Right atrium auricular region (tissue), 2 donors: Measurements from ENCODE around the gene CHRNB1. TPM values are rescaled to one million over a fixed set of nuclear protein-coding genes. Genes with fewer than 3 reads are reported as not detected.
A peak's percentile ranks its signal among the peaks of the same experiment; 100 is the strongest.

ENCODE experiments used
- DNase-seq: peaks from one replicate; pipeline ENCODE4 v3.0.0-alpha.2; 2019; ENCODE audit warnings: low spot score
- H3K27ac ChIP-seq, 2 donors: fragments of 200-600 bp; sonication (generic); 1 replicate in 1 of 2; 2 replicates in 1 of 2; pipeline ENCODE4 v1.5.1; 2016 to 2019
- H3K27me3 ChIP-seq, 2 donors: fragments of 200-600 bp; sonication (generic); one replicate each; pipeline versions ENCODE4 v1.5.1 to v1.6.0; 2017 to 2019
- H3K36me3 ChIP-seq: fragments of 200-600 bp; sonication (generic); one replicate; pipeline ENCODE4 v1.5.1; 2016
- H3K4me1 ChIP-seq, 2 donors: fragments of 200-600 bp; sonication (generic); one replicate each; pipeline versions ENCODE4 v1.5.1 to v1.6.0; 2017 to 2019
- H3K4me3 ChIP-seq, 2 donors: fragments of 200-600 bp; sonication (generic); 1 replicate in 1 of 2; 2 replicates in 1 of 2; pipeline ENCODE4 v1.5.1; 2017 to 2019; ENCODE audit warnings: mild to moderate bottlenecking in 1 of 2, moderate library complexity in 1 of 2
- H3K9me3 ChIP-seq, 2 donors: fragments of 200-600 bp; sonication (generic); one replicate each; pipeline ENCODE4 v1.5.1; 2019
- total RNA-seq, 2 donors: library from RNA; depleted of rRNA; stranded (reverse); fragments of >200 nt; gene quantifications; one replicate each; pipeline ENCODE4 v1.1.0, GENCODE V29; 2016
- TF ChIP-seq, protein P1 (sequence below), 2 donors: fragments of 200-600 bp; sonication (generic); IDR thresholded peaks; one replicate each; pipeline ENCODE4 v1.5.1; 2019; ENCODE audit warnings: antibody characterized with exemption in 2 of 2

The CHRNB1 gene
- total RNA-seq, 2 donors from 2014 or later = 15.8 to 19.0 TPM

DNA sequence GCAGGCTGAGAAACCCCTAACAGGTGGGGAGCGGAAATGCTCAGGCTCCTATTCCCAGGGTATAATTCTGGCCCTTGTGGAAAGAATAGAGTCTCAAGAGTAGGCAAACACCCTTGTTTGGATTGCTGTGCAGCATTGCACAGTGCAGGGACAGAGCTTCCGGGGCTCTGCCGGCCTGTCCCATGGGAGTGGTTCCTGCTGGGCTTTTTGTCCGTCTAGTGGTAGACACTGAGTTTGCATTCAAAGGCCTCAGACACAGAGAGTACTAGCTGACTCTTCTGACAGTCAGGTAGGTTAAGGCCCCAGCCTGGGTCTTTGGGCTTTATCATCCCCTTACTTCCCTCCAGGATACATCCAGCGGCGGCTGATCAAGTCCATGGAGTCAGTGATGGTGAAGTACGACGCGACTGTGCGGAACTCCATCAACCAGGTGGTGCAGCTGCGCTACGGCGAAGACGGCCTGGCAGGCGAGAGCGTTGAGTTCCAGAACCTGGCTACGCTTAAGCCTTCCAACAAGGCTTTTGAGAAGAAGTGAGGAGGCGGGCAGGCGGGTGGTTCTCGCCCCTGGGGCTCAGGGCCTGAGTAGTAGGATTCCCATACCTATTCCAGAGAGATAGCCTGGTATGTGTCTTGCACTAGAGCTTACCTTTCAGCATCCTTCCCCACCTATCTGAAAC, 57.4 kb downstream of the CHRNB1 start:
- Histone ChIP-seq H3K4me3 (no peak overlapping the region), H3K4me1 (no peaks in the 10 kb centered on the region), H3K36me3 (peaks cover 98% of the 10 kb centered on the region), H3K27me3 (no peaks in the 10 kb centered on the region), H3K27ac (no peak overlapping the region), H3K9me3 (no peaks in the 10 kb centered on the region)
- DNase-seq = no peak
- TF ChIP-seq, protein P1, sequence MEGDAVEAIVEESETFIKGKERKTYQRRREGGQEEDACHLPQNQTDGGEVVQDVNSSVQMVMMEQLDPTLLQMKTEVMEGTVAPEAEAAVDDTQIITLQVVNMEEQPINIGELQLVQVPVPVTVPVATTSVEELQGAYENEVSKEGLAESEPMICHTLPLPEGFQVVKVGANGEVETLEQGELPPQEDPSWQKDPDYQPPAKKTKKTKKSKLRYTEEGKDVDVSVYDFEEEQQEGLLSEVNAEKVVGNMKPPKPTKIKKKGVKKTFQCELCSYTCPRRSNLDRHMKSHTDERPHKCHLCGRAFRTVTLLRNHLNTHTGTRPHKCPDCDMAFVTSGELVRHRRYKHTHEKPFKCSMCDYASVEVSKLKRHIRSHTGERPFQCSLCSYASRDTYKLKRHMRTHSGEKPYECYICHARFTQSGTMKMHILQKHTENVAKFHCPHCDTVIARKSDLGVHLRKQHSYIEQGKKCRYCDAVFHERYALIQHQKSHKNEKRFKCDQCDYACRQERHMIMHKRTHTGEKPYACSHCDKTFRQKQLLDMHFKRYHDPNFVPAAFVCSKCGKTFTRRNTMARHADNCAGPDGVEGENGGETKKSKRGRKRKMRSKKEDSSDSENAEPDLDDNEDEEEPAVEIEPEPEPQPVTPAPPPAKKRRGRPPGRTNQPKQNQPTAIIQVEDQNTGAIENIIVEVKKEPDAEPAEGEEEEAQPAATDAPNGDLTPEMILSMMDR (IDR thresholded peaks at IDR 0.05) = no peak

GRCh38 chr17:7502987-7503386, 58.1 kb downstream of the CHRNB1 start:
- H3K36me3 ChIP-seq = peaks cover 95% of the 10 kb centered on the region
- no peaks in the 10 kb centered on the region for H3K9me3 ChIP-seq
- H3K27me3 ChIP-seq = no peaks in the 10 kb centered on the region
- DNase-seq = no peak
- TF ChIP-seq, protein P1 (IDR thresholded peaks at IDR 0.05) = peak in 1 of 2 donors; percentile 36
- H3K4me1 ChIP-seq = no peaks in the 10 kb centered on the region
- no peak overlapping the region for H3K27ac ChIP-seq
- no peak overlapping the region for H3K4me3 ChIP-seq

GRCh38 chr17:7503521-7503920, 58.7 kb downstream of the CHRNB1 start:
- H3K9me3 ChIP-seq = no peaks in the 10 kb centered on the region
- no peaks in the 10 kb centered on the region for H3K27me3 ChIP-seq

More at GRCh38 chr17:7503521-7503920, 58.7 kb downstream of the CHRNB1 start:
- Histone ChIP-seq H3K4me1 (no peaks in the 10 kb centered on the region), H3K36me3 (peaks cover 95% of the 10 kb centered on the region), H3K4me3 (no peak overlapping the region), H3K27ac (no peak overlapping the region)
- TF ChIP-seq, protein P1 (IDR thresholded peaks at IDR 0.05) = no peak
- no peak for DNase-seq

Other genes with a start within 250 kb of the CHRNB1 start
- 10 to 100 TPM; 15.1 to 33.4 TPM for gene DLG4, start 225.2 kb upstream of the CHRNB1 start, total RNA-seq
- gene ACADVL, start 225.1 kb upstream of the CHRNB1 start, total RNA-seq = 100 to 1,000 TPM; 695 to 758 TPM
- 10 to 100 TPM; 18.1 to 19.9 TPM for gene DVL2, start 210.5 kb upstream of the CHRNB1 start, total RNA-seq
- 10 to 100 TPM in 1 of 2 donors, 1 to 10 TPM in 1; 10.0 to 22.4 TPM for gene PHF23, start 205.6 kb upstream of the CHRNB1 start, total RNA-seq
- 100 to 1,000 TPM; 226 to 469 TPM for gene GABARAP, start 202.6 kb upstream of the CHRNB1 start, total RNA-seq
- gene CTDNEP1, start 193.3 kb upstream of the CHRNB1 start, total RNA-seq = 10 to 100 TPM; 55.0 to 77.2 TPM
- 10 to 100 TPM; 28.1 to 70.7 TPM for gene ELP5, start 192.8 kb upstream of the CHRNB1 start, total RNA-seq
- 1 to 10 TPM in 1 of 2 donors, not detected in 1; 2.3 TPM for gene CLDN7, start 182.6 kb upstream of the CHRNB1 start, total RNA-seq
- 100 to 1,000 TPM in 1 of 2 donors, 10 to 100 TPM in 1; 70.3 to 151 TPM for gene SLC2A4, start 163.3 kb upstream of the CHRNB1 start, total RNA-seq
- 1 to 10 TPM; 2.9 to 3.0 TPM for gene YBX2, start 150.4 kb upstream of the CHRNB1 start, total RNA-seq
- 100 to 1,000 TPM; 131 to 164 TPM for gene EIF5A, start 137.4 kb upstream of the CHRNB1 start, total RNA-seq
- 10 to 100 TPM; 80.4 to 97.0 TPM for gene GPS2, start 129.7 kb upstream of the CHRNB1 start, total RNA-seq
- 10 to 100 TPM in 1 of 2 donors, 1 to 10 TPM in 1; 9.5 to 12.8 TPM for gene NEURL4, start 115.7 kb upstream of the CHRNB1 start, total RNA-seq
- 1 to 10 TPM; 5.1 to 6.7 TPM for gene ACAP1, start 108.5 kb upstream of the CHRNB1 start, total RNA-seq
- 1 to 10 TPM; 4.2 to 6.9 TPM for gene KCTD11, start 92.9 kb upstream of the CHRNB1 start, total RNA-seq
- not detected for gene TMEM95, start 89.9 kb upstream of the CHRNB1 start, total RNA-seq
- gene TNK1, start 64.0 kb upstream of the CHRNB1 start, total RNA-seq = 1 to 10 TPM; 4.1 to 4.8 TPM
- gene PLSCR3, start 50.5 kb upstream of the CHRNB1 start, total RNA-seq = 10 to 100 TPM; 17.2 to 21.6 TPM
- gene TMEM256, start 41.0 kb upstream of the CHRNB1 start, total RNA-seq = 10 to 100 TPM; 43.4 to 64.8 TPM
- 10 to 100 TPM in 1 of 2 donors, 1 to 10 TPM in 1; 6.3 to 12.2 TPM for gene NLGN2, start 37.2 kb upstream of the CHRNB1 start, total RNA-seq
- not detected for gene SPEM1, start 24.7 kb upstream of the CHRNB1 start, total RNA-seq
- gene SPEM2, start 19.4 kb upstream of the CHRNB1 start, total RNA-seq = not detected
- gene SPEM3, start 16.2 kb upstream of the CHRNB1 start, total RNA-seq = not detected
- 1 to 10 TPM; 3.7 to 5.6 TPM for gene TMEM102, start 9.6 kb upstream of the CHRNB1 start, total RNA-seq
- 10 to 100 TPM; 18.6 to 20.9 TPM for gene FGF11, start 5.5 kb upstream of the CHRNB1 start, total RNA-seq
- 10 to 100 TPM; 50.5 to 67.3 TPM for gene ZBTB4, start 34.6 kb downstream of the CHRNB1 start, total RNA-seq
- not detected for gene SLC35G6, start 36.4 kb downstream of the CHRNB1 start, total RNA-seq
- 10 to 100 TPM; 28.4 to 41.2 TPM for gene POLR2A, start 39.3 kb downstream of the CHRNB1 start, total RNA-seq
- 10 to 100 TPM; 39.6 to 50.2 TPM for gene TNFSF12, start 104.0 kb downstream of the CHRNB1 start, total RNA-seq
- 10 to 100 TPM; 11.0 to 16.9 TPM for gene TNFSF13, start 113.7 kb downstream of the CHRNB1 start, total RNA-seq
- gene SENP3, start 116.9 kb downstream of the CHRNB1 start, total RNA-seq = 10 to 100 TPM; 45.9 to 56.1 TPM
- 10 to 100 TPM; 16.2 to 54.2 TPM for gene CD68, start 134.6 kb downstream of the CHRNB1 start, total RNA-seq
- 10 to 100 TPM; 55.4 to 81.1 TPM for gene MPDU1, start 138.8 kb downstream of the CHRNB1 start, total RNA-seq
- 10 to 100 TPM in 1 of 2 donors, 1 to 10 TPM in 1; 5.6 to 11.5 TPM for gene SOX15, start 145.0 kb downstream of the CHRNB1 start, total RNA-seq
- gene FXR2, start 169.8 kb downstream of the CHRNB1 start, total RNA-seq = 10 to 100 TPM; 70.3 to 83.6 TPM
- gene SAT2, start 182.8 kb downstream of the CHRNB1 start, total RNA-seq = 10 to 100 TPM; 56.0 to 78.5 TPM
- gene SHBG, start 185.1 kb downstream of the CHRNB1 start, total RNA-seq = under 1 TPM in 1 of 2 donors, not detected in 1; 0.39 TPM
- gene ATP1B2, start 205.9 kb downstream of the CHRNB1 start, total RNA-seq = 1 to 10 TPM; 1.2 to 2.2 TPM
- 10 to 100 TPM; 12.9 to 20.1 TPM for gene TP53, start 242.4 kb downstream of the CHRNB1 start, total RNA-seq
- 1 to 10 TPM; 3.7 to 6.1 TPM for gene WRAP53, start 243.4 kb downstream of the CHRNB1 start, total RNA-seq